Cardiac septum (tissue), 1 donor: ENCODE data around the gene CCL22. TPM values are rescaled to one million over a fixed set of nuclear protein-coding genes. Genes with fewer than 3 reads are reported as not detected.
"Not testable (repeated sequence)": the region's sequence is repeated elsewhere in the genome, so short reads cannot be mapped to it uniquely, and the experiment has no call there.

Source experiments
- DNase-seq: peaks from one replicate; pipeline ENCODE4 v3.0.0-alpha.2; 2020; ENCODE audit warnings: low spot score
- intact Hi-C: fragments of 100-400 bp; cut with DNase I; formaldehyde crosslinking; loops from one replicate; pipeline ENCODE4 v1.14.0; 2022
- total RNA-seq: library from RNA; stranded (reverse); fragmentation: NEBNext Ultra II Directional; extraction: Animal tissue kit (Norgen Biotek cat#: 25700); gene quantifications from one replicate; pipeline ENCODE4 v1.2.1, GENCODE V29; 2021
- donor health status: DM: no; HTN: no; CAD: no.

CCL22 gene
- total RNA-seq, 1 donor from 2014 or later = not detected

DNA sequence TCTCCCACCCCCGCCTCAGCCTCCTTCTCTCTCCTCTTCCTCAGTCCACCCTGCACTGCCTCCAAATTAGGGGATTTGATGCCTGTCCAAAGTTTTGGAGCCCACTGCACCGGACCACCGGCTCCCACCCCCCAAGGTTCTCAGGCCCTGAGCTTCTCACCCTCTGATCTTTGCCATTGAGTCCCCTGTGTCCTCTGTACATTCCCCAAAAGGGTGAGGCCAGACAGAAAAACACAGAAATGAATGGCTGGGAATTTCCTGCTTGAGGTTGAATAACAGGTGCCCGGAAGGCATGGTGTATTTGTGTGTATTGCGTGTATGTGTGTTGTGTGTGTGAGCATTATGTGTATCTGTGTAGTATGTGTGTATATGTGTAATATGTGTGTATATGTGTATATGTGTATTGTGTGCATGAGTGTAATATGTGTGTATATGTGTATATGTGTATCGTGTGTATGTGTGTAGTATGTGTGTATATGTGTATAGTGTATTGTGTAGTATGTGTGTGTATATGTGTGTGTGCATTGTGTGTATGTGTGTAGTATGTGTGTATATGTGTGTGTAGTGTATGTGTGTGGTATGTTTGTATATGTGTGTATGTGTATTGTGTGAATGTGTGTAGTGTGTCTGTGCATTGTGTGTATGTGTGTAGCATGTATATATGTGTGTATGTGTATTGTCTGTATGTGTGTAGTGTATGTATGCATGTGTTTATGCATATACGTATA, 29.9 kb downstream of the CCL22 start:
- DNase-seq = no peak
- intact Hi-C loops = no loop called here

- DNase-seq = no peak
- intact Hi-C loops = no loop called here
Observed at GRCh38 chr16:57389087-57389468, 30.5 kb downstream of the CCL22 start.

GRCh38 chr16:57390636-57391295, 32.2 kb downstream of the CCL22 start:
- intact Hi-C loops = no loop called here
- no peak for DNase-seq

DNA sequence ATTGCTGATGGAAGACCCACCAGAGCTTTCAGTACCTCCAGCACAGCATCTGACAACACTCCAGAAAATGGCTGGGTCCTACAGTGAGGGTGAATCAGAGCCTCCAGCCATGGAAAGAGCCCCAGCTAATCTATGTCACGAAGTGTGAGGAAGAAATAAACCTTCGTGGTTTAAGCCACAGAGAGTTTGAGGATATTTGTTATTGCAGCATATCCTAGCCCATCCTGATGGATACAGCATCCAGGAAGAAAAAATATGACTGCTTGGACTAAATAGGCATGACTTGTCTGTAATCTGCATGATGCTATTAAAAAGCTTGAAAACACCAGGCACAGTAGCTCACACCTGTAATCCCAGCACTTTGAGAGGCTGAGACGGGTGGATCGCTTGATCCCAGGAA, 32.7 kb downstream of the CCL22 start:
- DNase-seq = no peak
- intact Hi-C loops = no loop called here

- intact Hi-C loops = no loop called here
- no peak for DNase-seq
Observed at GRCh38 chr16:57391708-57392107, 33.1 kb downstream of the CCL22 start.

DNA sequence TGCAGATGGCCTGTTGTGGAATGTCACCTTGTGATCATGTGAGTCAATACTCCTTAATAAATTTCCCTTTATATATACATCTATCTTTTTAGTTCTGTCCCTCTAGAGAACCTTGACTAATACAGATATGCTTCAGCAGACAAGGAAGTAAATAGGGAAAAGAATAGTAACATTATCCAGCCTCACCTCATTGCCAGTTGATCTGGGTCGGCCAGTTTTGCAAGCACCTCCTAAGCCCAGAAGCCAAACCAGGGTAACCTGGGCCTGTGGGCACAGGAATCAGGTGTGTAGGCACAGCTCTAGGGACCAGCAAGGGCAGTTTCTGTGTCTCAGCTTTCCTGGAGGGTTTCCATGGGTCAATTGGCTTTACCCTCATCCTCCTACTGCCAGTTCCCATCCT, 34.1 kb downstream of the CCL22 start:
- no peak for DNase-seq
- intact Hi-C loops = no loop called here

- no peak for DNase-seq
- intact Hi-C loops = no loop called here
Observed at GRCh38 chr16:57394444-57394843, 35.9 kb downstream of the CCL22 start.

DNA sequence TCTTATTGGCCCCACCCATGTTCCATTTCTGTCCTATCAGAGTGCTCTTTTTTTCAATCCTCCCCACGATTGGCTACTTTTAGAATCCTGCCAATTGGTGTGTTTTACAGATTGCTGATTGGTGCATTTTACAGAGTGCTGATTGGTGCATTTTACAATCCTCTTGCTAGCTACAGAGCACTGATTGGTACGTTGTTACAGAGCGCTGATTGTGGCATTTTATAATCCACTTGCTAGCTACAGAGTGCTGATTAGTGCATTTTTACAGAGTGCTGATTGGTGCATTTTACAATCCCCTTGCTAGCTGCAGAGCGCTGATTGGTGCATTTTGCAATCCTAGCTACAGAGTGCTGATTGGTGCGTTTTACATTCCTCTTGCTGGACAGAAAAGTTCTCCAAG, 36.4 kb downstream of the CCL22 start:
- DNase-seq = no peak
- intact Hi-C loops = no loop called here

DNA sequence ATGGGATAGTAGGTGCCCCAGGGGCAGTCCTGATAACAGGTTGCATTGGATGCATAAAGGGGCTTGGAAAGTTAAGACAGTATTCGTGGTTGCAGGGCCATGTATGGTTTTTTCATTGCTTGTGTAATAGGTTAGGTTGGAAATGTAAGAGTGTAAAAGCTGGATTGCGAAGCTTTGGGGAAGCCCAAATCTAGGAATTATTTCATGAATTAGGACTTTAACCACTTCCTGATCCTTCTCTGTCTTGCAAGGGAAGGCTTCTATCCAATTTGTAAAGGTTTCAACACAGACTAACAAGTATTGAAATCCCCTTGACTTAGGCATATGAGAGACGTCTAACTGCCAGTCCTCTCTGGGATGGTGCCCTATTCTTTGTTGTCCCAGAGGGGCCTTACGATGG, 38.2 kb downstream of the CCL22 start:
- intact Hi-C loops = no loop called here
- no peak for DNase-seq

DNA sequence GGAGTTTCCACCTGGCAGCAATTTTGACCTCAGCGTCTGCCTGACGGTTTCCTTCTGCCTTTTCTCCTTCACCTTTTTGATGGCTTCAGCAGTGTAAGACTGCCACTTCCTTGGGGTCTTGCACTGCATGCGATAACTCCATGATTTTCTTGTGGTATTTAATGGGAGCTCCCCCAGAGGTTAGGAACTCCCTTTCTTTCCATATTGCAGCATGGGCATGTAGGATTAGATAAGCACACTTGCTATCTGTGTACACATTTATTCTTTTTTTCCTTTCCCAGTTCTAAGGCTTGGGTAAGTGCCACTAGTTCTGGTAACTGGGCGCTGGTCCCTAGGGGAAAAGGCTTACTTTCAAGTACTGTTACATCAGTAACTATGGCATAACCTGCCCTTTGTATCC, 38.9 kb downstream of the CCL22 start:
- DNase-seq, intact Hi-C loops: not testable (repeated sequence)

DNA sequence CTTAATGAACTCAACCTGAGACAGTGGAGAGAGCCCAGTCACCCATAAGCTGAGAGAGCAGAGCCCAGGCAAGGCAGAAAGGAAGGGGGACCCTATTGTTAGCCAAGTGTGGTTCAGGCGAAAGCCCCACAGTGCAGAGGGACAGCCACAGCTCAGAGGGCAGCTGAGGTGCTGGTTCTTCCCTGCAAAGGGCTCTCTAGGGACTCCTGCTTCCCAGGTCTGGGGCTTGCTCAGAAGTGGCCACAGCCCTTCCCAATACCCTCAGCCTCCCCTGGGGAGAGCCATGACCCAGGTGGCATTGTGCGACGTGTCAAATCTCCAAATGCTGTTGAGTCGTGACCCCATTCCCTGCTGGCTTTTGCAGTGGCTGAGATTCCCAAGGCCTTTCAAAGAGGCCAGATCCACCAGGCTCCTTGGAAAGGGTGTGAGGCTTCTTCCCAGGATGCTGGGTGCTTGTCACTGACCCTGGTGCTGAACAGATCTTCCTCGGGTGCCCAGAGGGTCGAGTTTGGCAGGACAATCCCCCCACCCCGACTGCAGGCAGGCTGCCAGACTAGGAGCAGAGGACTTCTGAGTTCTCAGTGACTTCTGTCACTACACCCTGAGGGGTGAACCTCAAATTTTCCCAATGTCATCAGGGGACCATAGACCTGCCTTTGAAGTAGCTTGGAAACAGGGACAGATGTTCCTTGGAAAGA, 43.5 kb downstream of the CCL22 start:
- DNase-seq = no peak
- intact Hi-C loops = no loop called here

DNA sequence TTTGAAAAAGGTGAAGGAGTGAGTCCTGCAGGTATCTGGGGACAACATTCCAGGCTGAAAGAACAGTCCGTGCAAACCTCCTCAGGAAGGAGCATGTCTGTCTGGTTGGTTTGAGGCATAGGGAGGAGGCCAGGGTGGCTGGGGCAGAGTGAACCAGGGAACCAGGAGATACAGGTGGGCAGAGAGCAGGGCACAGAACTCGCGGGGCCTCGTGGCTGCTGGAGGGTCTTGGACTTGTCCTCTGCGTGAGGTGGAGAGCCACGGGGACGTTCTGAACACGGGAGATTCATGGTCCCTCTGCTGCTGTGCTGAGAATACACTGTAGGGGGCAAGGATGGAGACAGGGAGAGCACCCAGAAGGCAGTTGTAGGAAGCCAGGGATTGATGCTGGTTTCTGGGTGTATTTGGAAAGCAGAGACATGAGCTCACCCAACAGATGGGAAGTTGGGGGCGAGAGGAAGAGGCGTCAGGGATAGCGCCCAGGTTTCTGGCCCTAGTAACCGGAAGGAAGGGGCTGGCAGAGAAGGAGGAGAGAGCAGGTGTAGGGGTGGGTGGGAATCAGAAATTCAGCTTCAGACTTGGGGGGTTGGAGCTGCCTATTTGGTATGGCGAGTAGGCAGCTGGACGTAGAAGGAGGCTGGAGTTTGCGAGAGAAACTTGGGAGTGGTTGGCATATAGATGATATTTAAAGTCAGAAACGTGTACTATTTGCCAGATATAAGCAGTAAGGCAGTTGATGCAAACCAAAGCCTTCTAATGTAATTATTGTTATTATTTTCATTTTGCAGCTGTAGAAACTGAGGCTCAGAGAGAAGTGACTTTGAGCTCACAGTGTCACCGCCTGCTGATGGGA, 45.6 kb downstream of the CCL22 start, which contains the start of gene CCL17:
CCL17 (plus strand) TSS at position 803 of the 853 bp plus-strand sequence. CDS start 9,166 bp downstream, outside the sequence.
- no peak for DNase-seq

GRCh38 chr16:57405097-57405496, 46.5 kb downstream of the CCL22 start:
- no peak for DNase-seq
- intact Hi-C loops = no loop called here

More for the DNA sequence above, 45.6 kb downstream of the CCL22 start, which contains the start of gene CCL17:
- intact Hi-C loops = no loop called here

DNA sequence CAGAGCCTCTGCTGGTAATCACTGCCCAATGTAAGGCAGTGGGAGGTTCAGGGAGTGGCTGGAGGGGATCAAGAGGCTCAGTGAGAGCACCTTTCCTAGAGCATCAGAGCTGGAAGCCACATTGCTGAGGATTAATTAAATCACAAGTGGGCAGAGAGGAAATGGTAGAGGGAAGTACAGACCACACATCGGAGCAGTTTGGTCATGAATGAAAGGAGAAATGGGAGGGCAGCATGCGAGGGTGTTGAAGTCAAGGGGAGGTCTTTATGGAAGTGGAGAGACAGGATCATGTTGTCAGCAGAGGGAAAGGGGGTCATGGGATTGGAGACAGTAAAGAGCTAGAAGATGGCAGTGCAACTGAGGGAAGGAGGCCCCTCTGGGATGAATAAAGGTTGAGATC, 48.3 kb downstream of the CCL22 start:
- intact Hi-C loops = no loop called here

DNA sequence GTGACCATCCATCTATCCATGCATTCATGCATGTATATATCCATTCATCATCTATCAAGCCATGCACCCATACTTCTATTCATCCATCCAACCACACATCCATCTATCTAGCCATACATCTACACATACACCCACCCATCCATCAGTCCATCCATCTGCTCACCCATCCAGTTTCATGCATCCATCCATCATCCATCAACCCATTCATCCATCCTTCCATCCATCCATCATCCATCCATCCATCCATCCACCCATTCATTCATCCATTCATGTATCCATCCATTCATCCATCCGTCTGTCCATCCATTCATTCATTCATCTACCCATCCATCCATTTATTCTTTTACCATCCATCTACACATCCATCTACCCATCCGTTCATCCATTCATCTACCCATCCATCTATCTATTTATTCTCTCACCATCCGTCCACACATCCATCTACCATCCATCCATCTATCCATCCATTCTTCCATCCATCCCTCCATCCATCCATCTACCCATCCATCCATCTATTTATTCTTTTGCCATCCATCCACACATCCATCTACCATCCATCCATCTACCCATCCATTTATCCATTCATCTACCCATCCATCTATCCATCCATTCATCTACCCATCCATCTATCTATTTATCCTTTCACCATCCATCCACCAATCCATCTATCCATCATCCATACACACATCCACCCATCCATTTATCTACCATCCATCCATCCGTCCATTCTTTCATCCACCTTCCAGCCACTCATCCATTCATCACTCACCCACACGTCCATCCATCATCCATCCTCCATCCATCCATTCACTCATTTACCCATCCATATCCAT, 49.2 kb downstream of the CCL22 start:
- intact Hi-C loops = no loop called here

More for the DNA sequence above, 48.3 kb downstream of the CCL22 start:
- no peak for DNase-seq

GRCh38 chr16:57409065-57409464, 50.5 kb downstream of the CCL22 start:
- intact Hi-C loops = no loop called here
- DNase-seq = no peak

More for the DNA sequence above, 49.2 kb downstream of the CCL22 start:
- DNase-seq = no peak

GRCh38 chr16:57409870-57410587, 51.4 kb downstream of the CCL22 start:
- DNase-seq = peak; percentile 71
- intact Hi-C loops = loop anchor here (5.0 to 10.0 kb wide), 2 partner anchors 33 to 325 kb away; no protein-coding TSS in a partner anchor
